ENCODE measurements around the gene B3GNT2. TPM values are rescaled to one million over a fixed set of nuclear protein-coding genes. Genes with fewer than 3 reads are reported as not detected.

Gene B3GNT2
- total and polyA plus RNA-seq, 2 donors (not counting 1 experiment from before 2014, with no cell fraction given): 14.3 to 24.6 TPM

DNA sequence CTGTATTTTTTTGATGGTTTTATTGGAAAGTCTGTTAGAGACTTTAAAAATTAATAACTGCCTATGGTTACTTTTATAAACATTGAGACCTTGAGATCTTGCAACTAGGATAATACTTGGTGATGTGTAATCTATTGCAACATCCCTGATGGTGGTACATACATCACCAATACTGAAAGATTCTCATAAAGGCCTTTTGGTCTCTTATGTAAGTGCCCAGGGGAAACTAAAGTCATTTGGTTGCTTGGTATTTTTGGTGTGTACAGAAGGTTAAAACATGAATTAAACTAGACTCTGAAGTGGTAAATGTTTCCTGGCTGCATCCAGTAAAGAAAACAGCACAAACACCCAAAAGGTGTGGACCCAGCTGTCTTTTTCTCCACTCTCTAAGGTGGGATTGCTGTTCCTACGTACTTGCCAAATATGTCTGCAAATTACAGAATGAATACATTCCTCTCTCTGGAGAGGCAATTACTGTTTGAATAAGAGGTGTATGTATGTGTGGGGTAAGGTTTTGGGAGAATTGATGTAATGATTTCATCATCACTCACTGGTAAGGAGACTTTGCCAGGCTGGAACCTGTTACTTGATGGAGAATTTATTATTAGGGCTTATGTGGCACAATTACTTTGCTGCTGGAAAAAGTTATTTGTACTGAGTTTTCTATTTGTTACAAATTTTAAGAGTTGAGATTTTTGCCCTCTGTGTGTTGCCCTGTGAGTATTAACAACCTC lies 3.6 kb downstream of the B3GNT2 start:
- ATAC-seq (ENCODE audit: low read depth): no peak
- H3K4me2 ChIP-seq (replicated peaks; ENCODE audit: low read depth, low read length, poor library complexity, severe bottlenecking): peak overlapping the region; percentile 93
- H3K4me1 ChIP-seq (ENCODE audit: control insufficient read depth in 2 of 2, insufficient read depth in 2 of 2, low read length in 2 of 2): peaks cover 65 to 71% of the 10 kb centered on the region in 2 donors
- ChIA-PET POLR2A (no interaction called here), CTCF (interaction anchor here (1.6 kb wide), 1 partner anchor 211 kb away, joined by 7 read pairs; no protein-coding TSS in a partner anchor)
- no peak for TF ChIP-seq EZH2 (IDR thresholded peaks at IDR 0.05; ENCODE audit: borderline replicate concordance, insufficient read depth, low read depth, low read length, poor library complexity, severe bottlenecking)
- TF ChIP-seq, protein P1, sequence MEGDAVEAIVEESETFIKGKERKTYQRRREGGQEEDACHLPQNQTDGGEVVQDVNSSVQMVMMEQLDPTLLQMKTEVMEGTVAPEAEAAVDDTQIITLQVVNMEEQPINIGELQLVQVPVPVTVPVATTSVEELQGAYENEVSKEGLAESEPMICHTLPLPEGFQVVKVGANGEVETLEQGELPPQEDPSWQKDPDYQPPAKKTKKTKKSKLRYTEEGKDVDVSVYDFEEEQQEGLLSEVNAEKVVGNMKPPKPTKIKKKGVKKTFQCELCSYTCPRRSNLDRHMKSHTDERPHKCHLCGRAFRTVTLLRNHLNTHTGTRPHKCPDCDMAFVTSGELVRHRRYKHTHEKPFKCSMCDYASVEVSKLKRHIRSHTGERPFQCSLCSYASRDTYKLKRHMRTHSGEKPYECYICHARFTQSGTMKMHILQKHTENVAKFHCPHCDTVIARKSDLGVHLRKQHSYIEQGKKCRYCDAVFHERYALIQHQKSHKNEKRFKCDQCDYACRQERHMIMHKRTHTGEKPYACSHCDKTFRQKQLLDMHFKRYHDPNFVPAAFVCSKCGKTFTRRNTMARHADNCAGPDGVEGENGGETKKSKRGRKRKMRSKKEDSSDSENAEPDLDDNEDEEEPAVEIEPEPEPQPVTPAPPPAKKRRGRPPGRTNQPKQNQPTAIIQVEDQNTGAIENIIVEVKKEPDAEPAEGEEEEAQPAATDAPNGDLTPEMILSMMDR (IDR thresholded peaks at IDR 0.05): no peak
- no peak overlapping the region for H3K4me3 ChIP-seq (ENCODE audit: control extremely low read depth in 1 of 5, extremely low read depth in 1 of 5, insufficient read depth in 1 of 5, low read depth in 2 of 5, low read length in 4 of 5)
- Mint-ChIP-seq H3K4me3 (peak overlapping the region; percentile 72), H3K9me3 (ENCODE audit: insufficient read depth) (no peaks in the 10 kb centered on the region), H3K27ac (peak overlapping the region; percentile 42), H3K4me1 (peaks cover 65% of the 10 kb centered on the region), H3K27me3 (no peaks in the 10 kb centered on the region)
- intact Hi-C loops (cut with micrococcal nuclease): loop anchor here (5.0 to 10.0 kb wide), 8 partner anchors 52 to 1645 kb away; partner anchors contain the start of genes EHBP1, UGP2 and XPO1
- DNase-seq: no peak
- H2AFZ ChIP-seq (ENCODE audit: insufficient read depth, low read depth, low read length, poor library complexity, severe bottlenecking): no peak overlapping the region
- no peaks in the 10 kb centered on the region for H3K27me3 ChIP-seq (replicated peaks in 1 of 4; ENCODE audit: control extremely low read depth in 1 of 4, control insufficient read depth in 3 of 4, insufficient read depth in 4 of 4, low read length in 3 of 4)
- no CpG with 5 or more reads among the region's 1 CpG for WGBS (ENCODE audit: insufficient coverage)
- no peaks in the 10 kb centered on the region for H3K36me3 ChIP-seq (replicated peaks in 1 of 2; ENCODE audit: control extremely low read depth in 1 of 2, control insufficient read depth in 1 of 2, extremely low read depth in 1 of 2, insufficient read depth in 2 of 2, low read length in 1 of 2)
- H3K9me3 ChIP-seq (ENCODE audit: control extremely low read depth in 1 of 3, control insufficient read depth in 2 of 3, insufficient read depth in 1 of 3, low read length in 2 of 3): no peaks in the 10 kb centered on the region
- H3K9ac ChIP-seq (ENCODE audit: low read length): no peak overlapping the region
- peaks cover 90% of the 10 kb centered on the region for H3K79me2 ChIP-seq (ENCODE audit: control insufficient read depth, insufficient read depth, low read length)
- H4K20me1 ChIP-seq (ENCODE audit: control insufficient read depth, insufficient read depth, low read length, poor library complexity, severe bottlenecking): peaks cover 70% of the 10 kb centered on the region
- H3K27ac ChIP-seq (ENCODE audit: low read length in 2 of 2): peak overlapping the region in 1 of 2 donors; percentile 70

GRCh38 chr2:62200291-62200841 lies 4.5 kb downstream of the B3GNT2 start:
- Mint-ChIP-seq H3K4me1 (peaks cover 68% of the 10 kb centered on the region), H3K4me3 (peak overlapping the region; percentile 72), H3K27me3 (no peaks in the 10 kb centered on the region), H3K27ac (peak overlapping the region; percentile 80), H3K9me3 (ENCODE audit: insufficient read depth) (no peaks in the 10 kb centered on the region)
- Histone ChIP-seq H3K4me1 (ENCODE audit: control insufficient read depth in 2 of 2, insufficient read depth in 2 of 2, low read length in 2 of 2) (peaks cover 59 to 63% of the 10 kb centered on the region in 2 donors), H3K4me3 (ENCODE audit: control extremely low read depth in 1 of 5, extremely low read depth in 1 of 5, insufficient read depth in 1 of 5, low read depth in 2 of 5, low read length in 4 of 5) (peak overlapping the region in 1 of 5 experiments; percentile 19), H3K79me2 (ENCODE audit: control insufficient read depth, insufficient read depth, low read length) (peaks cover 94% of the 10 kb centered on the region), H3K27ac (ENCODE audit: low read length in 2 of 2) (peak overlapping the region in 1 of 2 donors; percentile 70), H3K36me3 (replicated peaks in 1 of 2; ENCODE audit: control extremely low read depth in 1 of 2, control insufficient read depth in 1 of 2, extremely low read depth in 1 of 2, insufficient read depth in 2 of 2, low read length in 1 of 2) (no peaks in the 10 kb centered on the region), H3K4me2 (replicated peaks; ENCODE audit: low read depth, low read length, poor library complexity, severe bottlenecking) (peak overlapping the region; percentile 54), H4K20me1 (ENCODE audit: control insufficient read depth, insufficient read depth, low read length, poor library complexity, severe bottlenecking) (peaks cover 78% of the 10 kb centered on the region), H2AFZ (ENCODE audit: insufficient read depth, low read depth, low read length, poor library complexity, severe bottlenecking) (no peak overlapping the region), H3K9me3 (ENCODE audit: control extremely low read depth in 1 of 3, control insufficient read depth in 2 of 3, insufficient read depth in 1 of 3, low read length in 2 of 3) (no peaks in the 10 kb centered on the region), H3K27me3 (replicated peaks in 1 of 4; ENCODE audit: control extremely low read depth in 1 of 4, control insufficient read depth in 3 of 4, insufficient read depth in 4 of 4, low read length in 3 of 4) (no peaks in the 10 kb centered on the region), H3K9ac (ENCODE audit: low read length) (peak overlapping the region; percentile 30)
- ATAC-seq (ENCODE audit: low read depth) (no peak), DNase-seq (peak; percentile 22)
- 60% methylated on average over 1 of the region's 4 CpGs for WGBS (ENCODE audit: insufficient coverage)
- ChIA-PET CTCF (interaction anchor here (1.6 kb wide), 1 partner anchor 211 kb away, joined by 7 read pairs; no protein-coding TSS in a partner anchor), POLR2A (interaction anchor here (0.7 kb wide), 1 partner anchor 198 kb away, joined by 3 read pairs; no protein-coding TSS in a partner anchor)
- intact Hi-C loops (cut with micrococcal nuclease): no loop called here
- TF ChIP-seq EZH2 (IDR thresholded peaks at IDR 0.05; ENCODE audit: borderline replicate concordance, insufficient read depth, low read depth, low read length, poor library complexity, severe bottlenecking): no peak
- TF ChIP-seq, protein P1 (IDR thresholded peaks at IDR 0.05): no peak

Data from B cell (primary cell).